ENCODE results near the gene SPHK2.
A peak's percentile ranks its signal among the peaks of the same experiment; 100 is the strongest.

Gene SPHK2

DNA sequence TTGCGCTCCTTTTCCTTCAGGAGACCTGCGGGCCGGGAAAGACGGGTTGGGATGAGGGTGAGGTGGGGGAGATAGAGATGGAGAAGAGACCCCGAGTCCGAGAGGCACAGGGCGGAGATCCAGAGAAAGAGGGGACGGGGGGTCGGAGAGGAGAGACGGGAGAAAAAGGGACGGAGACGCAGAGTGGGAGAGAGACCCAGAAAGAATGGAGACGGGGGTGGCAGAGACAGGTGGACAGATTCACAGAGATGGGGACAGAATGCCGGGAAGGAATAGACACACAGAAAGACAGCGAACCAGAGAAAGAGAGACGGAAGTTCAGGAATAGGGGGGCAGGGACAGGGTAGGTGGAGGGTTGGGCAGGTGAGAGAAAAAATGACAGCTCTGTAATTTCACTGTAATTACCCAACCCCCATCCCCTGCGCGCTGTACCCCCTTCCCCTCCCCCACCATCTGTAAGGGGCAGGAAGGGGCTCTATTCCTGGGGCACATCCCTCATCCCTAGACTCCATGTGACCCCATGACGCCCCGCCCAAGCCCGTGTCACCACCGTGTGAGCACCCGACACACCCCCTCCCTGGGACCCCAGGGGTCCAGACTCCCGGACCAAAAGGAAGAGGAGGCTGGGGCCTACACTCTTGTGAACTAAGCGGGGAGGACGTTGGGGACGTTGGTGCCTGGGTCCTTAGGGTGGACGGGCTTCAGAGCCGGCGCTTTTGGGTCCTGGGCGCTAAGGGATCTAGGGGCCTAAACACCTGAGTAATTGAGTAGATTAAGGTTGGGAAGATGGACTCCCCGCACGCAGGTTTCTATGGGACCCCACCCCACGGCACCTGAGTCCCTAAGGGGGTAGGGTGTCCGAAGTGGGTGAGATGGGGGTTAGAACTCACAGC lies 16.9 kb downstream of the SPHK2 start:
- DNase-seq (ENCODE audit: low read depth in 1 of 2, low spot score in 1 of 2), result no peak

DNA sequence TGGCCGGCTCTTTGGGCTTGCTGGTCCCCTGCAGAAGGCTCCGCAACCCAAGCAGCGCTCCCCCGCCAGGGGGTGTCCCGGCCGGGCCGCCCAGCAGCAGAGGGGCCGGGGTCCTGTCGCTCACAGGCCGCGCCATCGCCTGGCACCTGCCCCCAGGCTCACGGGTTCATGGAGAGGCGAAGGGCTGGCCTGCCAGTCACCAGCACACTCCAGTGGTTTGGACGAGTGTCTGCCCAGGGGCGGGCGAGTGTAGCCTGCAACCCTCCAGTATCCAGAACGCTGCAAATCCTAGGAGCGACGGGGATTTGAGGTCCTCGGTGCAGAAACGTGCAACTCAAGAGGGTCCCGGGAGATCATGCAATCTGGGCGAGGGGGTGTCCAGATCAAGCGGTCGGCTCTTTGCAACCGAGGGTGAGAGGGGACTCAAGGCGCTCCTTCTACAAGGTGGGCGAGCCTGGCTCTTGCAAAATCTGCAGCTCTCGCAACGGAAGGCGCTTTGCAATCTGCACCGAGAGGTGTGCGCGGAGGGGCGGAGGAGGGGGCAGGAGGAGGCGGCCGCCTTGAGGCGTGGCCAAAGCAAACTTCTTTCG lies 17.6 kb downstream of the SPHK2 start, which contains the start of gene DBP:
Gene DBP, minus strand, starts transcription at position 521 of the 590 bp plus-strand sequence. Its CDS starts 385 bp downstream, at position 136.
- no peak for DNase-seq (ENCODE audit: low read depth in 1 of 2, low spot score in 1 of 2)

DNA sequence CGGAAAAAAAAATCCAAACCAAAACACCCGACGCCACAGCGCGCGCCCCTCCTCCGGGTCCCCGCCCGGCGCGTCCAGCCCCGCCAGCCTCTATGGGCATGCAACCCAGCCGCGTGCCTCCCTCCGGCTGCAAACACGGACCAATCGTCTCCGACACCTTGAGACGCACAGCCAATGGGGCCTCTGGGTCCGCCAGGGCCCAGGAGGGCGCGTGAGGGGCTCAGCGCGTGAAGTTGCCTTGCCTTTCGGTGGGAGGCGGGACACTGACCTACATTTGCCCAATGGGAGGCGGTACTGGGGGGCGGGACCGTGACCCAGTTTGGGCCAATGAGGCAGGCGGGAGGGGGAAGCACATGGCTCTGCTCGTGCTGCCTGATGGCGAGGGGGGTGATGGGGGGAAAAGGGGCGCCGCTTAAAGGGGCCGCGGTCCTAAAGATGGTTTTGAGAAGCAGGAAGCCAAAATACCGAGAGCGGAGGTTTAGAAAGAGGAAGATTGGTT lies 18.2 kb downstream of the SPHK2 start:
- peak; percentile 97 to 99 for DNase-seq (ENCODE audit: low read depth in 1 of 2, low spot score in 1 of 2)

DNA sequence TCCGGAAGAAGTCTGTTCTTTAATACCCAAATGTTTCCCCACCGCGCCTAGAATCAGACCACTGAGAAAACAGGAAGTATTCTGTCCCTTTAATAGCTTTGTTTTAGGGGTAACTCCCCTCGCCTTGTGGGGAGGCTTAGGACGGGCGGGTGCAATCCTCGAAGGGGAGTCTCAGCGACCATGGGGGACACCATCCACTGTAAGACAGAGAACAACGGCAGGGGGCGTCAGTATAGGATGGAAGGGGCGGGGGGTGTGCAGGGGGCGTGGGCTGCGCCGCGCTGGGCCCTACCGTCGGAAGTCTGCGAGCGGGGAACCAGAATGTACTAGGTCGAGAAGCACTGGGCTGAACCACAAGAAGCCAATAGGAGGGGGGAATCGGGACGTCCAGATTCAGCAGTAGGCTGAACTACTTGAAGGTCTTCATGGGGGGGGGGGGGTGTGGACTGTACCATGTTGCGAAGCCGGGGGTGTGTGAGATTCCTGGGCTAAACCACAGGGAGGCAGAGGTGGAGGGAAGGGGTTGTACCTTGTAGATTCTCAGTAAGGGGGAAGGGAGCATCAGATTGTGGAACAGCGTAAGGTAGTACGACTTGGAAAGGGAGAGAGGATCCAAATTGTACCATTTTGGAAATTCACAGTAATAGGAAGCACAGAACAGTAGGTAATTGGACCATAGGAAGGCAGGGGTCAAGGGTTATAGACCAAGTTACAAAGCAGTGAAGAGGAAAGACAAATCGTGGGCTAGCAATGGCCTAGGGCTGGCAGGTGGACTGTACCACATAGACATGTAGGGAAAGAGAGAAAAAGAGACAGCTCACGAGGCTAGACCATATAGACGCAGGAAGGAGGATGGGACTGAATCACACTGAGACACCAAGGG lies 18.9 kb downstream of the SPHK2 start:
- peak; percentile 58 to 67 for DNase-seq (ENCODE audit: low read depth in 1 of 2, low spot score in 1 of 2)

DNA sequence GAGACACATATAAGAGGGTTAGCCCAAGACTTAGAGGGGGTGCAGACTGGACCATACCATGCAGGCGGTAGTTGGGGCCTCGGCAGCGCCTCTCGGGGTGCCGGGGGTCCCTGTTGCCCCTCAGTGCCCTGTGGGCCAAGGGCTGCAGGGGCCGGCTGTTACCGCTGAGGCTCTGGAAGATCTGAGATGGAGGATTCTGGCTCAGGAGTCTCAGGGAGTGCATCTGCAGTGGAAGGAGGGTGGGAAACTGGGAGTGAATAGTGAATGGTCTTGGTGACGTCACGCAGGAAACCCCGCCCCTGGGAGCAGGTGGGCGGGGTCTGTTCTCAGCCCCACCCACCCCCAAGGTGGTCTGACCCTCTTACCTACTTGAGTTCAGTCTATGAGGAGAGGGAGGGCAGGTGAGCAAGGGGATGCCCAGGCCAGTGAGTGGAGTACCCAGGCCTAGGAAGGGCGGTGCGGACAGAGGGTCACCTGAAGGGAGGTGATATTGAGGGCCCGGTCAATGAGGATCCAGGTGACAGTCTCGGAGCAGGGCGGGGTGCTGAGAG lies 19.6 kb downstream of the SPHK2 start:
- no peak for DNase-seq (ENCODE audit: low read depth in 1 of 2, low spot score in 1 of 2)

DNA sequence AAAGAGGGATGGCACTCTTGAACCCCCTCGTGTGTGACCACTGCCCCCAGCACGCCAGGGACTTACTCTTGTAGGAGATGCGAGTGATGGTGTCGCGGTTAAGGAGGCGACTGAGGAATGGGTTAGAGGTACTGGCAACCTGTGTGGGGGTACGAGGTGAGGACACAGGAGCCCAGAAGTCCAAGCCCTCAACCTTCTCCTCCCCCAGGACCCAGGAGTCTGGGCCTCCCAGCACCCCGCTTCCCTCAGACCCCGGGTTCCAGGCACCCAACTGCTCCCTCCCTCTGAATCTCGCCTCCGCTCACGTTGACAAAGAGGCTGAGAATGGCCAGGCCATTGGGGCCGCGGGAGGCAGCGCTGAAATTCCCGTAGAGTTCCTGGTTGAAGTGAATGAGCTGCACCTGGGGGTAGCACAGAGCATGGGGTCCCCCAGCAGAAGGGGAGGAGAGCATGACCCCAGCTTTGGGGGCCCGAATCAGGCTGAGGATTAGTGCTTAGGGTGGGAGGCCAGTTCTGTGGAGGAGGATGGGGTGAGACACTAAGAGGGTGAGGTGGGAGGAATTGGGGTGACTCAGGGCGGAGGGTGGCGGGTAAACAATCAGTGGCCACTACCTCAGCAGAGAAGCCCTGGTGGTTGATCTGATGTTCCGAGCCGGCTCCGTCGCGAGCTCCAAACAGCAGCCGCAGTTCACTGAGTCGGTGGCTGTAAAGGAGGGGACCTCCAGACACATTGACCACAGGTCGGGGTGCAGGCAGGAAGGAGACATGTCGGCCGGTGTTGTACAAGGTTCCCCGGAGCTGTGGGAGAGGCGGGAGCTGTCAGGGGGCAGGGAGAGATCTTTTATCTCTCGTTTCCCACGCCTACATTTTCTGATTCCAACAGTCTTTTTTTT lies 20.4 kb downstream of the SPHK2 start:
- no peak for DNase-seq (ENCODE audit: low read depth in 1 of 2, low spot score in 1 of 2)

DNA sequence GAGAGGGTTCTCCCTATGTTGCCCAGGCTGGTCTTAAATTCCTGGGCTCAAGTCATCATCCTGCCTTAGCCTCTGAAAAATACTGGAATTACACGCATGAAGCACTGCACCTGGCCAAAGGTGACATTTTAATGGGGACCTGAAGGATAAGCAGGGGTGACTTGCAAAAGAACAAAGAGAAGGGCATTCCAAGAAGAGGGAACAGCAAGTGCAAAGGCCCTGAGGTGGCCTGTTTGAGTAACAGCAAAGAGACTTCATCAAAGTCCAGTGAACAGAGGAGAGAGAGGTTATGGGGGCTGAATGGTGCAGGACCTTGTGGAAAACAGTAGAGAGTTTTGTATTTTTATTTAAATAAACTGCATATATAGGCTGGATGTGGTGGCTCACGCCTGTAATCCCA lies 22.5 kb downstream of the SPHK2 start:
- no peak for DNase-seq (ENCODE audit: low read depth in 1 of 2, low spot score in 1 of 2)

DNA sequence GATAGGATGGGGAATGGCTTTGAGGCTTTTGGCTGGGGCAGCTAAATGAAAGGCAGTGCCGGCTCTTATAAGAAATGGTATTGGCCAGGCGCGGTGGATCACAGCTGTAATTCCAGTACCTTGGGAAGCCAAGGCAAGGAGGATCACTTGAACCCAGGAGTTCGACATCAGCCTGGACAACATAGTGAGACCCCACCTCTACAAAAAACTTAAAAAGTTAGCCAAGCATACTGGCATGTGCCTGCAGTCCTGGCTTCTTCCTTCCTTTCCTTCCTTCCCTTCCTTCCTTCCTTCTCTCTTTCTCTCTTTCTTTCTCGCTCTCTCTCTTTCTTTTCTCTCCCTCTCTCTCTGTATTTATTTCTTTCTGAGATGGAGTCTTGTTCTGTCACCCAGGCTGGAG lies 23.6 kb downstream of the SPHK2 start:
- no peak for DNase-seq (ENCODE audit: low read depth in 1 of 2, low spot score in 1 of 2)

DNA sequence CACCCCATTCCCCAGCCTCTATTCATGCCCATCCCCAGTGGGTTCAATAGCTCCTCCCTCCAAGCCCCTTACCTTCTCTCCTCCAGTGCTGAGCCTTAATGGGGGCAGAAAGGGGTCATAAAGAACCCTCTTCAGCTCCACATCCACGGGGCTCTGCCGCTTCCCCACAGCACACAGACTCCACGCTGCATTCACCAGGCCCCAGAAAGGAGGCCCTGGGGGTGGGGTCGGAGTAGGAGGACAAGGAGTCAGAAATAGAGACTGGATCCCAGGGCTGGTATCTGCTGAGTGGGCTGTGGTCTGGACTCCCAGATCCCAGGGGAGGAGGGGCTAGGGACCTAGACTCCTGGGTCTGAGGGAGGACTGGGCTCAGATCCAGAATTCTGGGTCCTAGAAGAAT lies 25.0 kb downstream of the SPHK2 start:
- DNase-seq (ENCODE audit: low read depth in 1 of 2, low spot score in 1 of 2), result no peak

DNA sequence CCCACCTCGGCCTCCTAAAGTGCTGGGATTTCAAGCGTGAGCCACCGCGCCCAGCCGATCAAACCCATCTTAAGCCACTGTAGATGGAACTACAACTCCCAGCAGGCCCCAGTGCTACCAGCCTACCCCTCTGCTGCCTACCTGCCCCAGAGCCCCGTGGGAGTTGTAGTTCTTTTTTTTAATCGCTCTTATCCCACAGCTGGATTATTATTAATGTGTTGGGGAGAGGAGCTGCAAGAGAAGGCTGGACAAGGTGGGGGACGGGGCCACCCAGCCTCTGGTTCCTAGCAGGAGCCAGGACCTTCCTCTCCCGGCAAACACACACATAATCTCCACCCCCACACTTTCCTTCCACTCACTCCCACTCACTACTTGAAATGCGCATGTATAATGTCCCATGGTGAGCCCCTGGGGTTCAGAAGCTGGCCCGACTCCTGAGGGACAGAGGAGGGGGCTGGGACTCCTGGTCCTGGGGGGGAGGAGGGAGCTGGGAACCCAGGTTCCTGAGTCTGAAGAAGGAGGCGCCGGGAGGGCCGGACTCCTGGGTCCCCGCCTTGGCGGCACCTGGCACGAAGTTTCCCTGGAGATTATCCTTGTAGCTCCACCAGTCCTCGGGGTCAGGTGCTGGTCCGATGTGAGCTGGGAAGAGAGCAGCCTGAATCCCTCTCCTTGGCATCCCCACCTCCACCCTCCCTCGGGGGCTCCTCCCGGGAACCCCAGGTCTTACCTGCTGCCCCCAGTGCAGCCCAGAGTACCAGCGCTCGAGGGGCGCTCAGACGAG lies 25.7 kb downstream of the SPHK2 start:
- DNase-seq (ENCODE audit: low read depth in 1 of 2, low spot score in 1 of 2), result peak; percentile 53 to 58

DNA sequence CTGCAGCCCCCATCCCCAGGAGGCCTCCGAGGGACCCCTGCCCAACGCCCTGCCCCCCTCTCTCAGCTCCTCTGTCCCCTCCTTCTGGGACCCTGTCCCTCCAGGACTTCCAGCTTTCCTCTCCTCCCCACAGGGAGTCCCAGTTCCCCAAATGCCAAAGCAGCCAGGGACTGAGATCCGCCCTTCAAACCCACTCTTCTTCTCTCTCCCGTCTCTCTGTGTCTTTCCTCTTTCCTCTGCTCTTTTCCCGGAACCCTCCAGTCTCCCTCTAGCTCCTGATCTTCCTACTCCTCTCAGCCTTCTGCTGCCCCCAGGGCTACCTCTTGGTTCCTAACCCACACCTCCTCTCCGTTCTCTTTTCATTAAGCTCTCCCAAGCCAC lies 26.3 kb downstream of the SPHK2 start:
- no peak for DNase-seq (ENCODE audit: low read depth in 1 of 2, low spot score in 1 of 2)

DNA sequence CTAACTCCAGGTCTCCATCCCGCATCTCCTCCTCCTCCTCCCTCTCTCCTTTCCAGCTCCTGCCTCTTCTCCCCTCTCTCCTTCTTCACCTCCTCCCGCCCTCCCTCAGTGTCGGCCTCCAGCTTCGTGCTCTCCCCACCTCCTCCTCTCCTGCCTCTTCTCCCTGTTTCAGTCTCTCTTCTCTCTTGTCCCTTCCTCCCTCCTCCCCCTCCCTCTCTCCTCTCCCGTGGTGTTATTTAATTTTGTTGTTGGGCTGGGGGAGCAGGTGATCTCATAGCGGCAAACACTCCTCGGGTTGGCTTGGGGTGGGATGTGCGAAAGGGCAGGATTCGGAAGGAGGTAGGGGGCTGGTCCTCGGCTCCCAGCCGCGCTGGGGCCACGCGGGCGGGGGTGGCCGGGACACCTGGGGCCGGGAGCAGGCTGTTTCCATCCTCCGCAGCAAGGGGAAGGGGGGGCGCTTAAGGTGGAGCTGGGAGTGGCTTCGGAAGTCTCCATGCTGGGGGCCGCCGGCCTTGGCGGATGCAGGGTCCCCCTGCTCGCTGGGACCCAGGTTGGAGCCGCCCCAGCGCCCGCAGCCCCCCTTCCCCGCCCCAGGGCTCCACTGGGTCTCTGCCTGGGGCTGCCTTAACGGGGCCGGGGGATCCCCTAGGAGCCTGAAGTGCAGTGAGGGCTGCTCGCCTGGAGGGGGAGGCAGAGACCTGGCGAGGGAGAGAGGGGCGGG lies 26.9 kb downstream of the SPHK2 start, which contains the start of gene CA11:
Gene CA11, minus strand, starts transcription at position 187 of the 721 bp plus-strand sequence. CDS start 555 bp downstream, outside the sequence.
- DNase-seq (ENCODE audit: low read depth in 1 of 2, low spot score in 1 of 2), result peak; percentile 77 to 83

DNA sequence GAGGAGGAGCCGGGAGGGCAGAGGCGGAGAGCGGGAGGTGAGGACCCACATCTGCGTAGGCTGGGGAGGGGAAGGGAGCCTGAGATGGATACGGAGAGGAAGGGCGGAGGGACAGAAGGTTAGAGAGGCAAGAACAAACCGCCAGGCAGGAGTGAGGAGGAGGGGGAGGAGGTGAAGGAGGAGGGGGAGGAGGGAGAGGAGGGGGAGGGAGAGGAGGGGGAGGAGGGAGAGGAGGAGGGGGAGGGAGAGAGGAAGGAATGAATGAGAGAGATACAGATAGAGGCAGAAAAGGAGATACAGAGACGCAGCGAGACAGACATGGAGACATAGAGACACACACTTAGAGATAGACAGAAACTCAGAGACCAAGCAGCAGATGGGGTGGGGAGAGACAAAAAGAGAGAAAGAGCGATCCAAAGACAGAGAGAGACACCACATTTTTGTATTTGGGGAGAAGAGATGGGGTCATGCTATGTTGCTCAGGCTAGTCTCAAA lies 27.5 kb downstream of the SPHK2 start:
- DNase-seq (ENCODE audit: low read depth in 1 of 2, low spot score in 1 of 2), result no peak

DNA sequence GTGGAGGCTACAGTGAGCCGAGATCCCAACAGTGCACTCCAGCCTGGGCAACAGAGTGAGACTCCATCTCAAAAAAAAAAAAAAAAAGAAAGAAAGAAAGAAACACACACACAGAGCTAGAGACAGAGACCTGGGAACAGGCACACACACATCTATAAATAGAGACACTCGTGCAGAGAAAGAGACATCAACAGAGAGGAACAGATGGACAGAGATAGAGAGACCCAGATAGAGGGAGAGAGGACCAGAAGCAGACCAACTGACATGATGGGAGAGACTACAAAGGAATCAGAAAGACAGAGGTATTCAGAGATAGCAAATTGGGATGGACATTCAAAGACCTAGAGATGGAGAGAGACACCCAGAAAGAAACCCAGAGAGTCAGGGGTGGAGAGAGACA lies 28.8 kb downstream of the SPHK2 start:
- DNase-seq (ENCODE audit: low read depth in 1 of 2, low spot score in 1 of 2), result no peak

DNA sequence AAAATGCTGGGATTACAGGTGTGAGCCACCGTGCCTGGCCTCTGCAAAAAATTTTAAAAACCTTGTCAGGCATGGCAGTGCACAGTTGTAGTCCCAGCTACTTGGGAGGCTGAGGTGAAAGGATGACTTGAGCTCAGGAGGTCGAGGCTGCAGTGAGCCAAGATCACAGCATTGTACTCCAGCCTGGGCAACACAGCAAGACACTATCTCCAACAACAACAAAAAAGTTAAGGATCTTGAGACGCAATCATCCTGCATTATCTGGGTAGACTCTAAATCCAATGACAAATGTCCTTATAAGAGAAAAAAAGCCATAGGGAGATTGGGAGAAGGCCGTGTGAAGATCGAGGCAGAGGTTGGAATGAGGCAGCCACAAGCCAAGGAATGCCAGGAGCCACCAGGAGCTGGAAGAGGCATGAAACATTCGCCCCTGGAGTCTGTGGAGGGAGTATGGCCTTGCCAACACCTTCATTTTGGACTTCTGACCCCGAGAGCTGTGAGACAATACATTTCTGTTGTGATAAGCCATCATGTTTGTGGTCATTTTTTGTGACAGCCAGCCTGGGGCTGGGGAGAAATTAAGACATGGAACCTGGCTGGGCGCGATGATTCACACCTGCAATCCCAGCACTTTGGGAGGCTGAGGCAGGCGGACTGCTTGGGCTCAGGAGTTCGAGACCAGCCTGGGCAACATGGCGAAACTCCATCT lies 31.8 kb downstream of the SPHK2 start:
- DNase-seq (ENCODE audit: low read depth in 1 of 2, low spot score in 1 of 2), result no peak

DNA sequence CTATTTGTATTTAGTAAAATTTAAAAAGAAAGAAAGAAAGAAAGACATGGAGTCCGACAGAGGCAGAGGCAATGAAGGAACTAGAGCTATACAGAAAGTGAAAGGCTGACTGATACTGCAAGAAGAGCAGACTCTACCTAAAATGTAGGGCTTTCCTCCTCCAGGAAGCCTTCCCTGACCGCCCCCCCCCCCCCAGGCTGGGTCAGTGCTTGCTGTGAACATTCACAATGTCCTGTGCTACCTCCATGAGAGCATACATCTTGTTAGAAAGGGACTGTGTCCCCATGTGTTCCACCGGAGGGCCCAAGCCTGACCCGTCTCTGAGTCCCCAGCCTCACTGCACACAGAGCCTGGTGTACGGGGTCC lies 32.4 kb downstream of the SPHK2 start:
- DNase-seq (ENCODE audit: low read depth in 1 of 2, low spot score in 1 of 2), result no peak

DNA sequence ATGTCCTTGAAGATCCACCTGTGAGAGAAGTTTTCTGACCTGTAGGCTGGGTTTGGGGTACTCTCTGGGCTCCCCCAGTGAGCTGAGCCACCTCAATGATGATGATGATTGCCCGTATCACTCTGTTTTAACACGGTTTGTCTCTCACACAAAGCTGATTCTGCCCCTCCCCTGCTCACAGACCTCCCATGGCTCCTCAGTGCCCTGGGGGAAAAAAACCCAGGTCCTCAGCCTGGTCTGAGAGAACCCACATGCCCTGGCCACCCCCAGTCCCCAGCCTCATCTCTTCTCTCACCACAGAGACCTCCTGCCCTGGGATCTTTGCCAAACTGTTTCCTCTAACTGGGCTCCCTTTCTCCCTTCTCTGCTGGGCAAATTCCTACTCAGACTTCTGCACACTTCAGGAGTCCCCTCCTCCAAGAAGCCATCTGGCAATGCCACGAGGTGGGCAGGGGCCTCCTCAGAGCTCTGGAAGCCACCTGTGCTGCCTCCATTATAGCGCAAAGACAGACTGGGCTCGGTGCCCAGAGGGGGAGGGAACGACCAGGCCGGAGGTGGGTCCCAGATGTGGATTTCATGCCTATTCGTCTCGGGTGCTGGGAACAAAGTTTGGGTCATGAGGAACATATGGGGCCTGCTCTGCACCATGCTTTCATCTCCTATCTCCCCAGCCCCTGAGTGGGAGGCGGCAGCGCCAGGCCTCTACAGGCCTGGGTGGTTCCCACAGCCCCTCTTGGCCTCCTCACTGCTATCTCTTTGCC lies 35.2 kb downstream of the SPHK2 start:
- no peak for DNase-seq (ENCODE audit: low read depth in 1 of 2, low spot score in 1 of 2)
